ENCODE measurements around the gene FOXP2.
"Not testable (repeated sequence)": the region's sequence is repeated elsewhere in the genome, so short reads cannot be mapped to it uniquely, and the experiment has no call there.

The FOXP2 gene

DNA sequence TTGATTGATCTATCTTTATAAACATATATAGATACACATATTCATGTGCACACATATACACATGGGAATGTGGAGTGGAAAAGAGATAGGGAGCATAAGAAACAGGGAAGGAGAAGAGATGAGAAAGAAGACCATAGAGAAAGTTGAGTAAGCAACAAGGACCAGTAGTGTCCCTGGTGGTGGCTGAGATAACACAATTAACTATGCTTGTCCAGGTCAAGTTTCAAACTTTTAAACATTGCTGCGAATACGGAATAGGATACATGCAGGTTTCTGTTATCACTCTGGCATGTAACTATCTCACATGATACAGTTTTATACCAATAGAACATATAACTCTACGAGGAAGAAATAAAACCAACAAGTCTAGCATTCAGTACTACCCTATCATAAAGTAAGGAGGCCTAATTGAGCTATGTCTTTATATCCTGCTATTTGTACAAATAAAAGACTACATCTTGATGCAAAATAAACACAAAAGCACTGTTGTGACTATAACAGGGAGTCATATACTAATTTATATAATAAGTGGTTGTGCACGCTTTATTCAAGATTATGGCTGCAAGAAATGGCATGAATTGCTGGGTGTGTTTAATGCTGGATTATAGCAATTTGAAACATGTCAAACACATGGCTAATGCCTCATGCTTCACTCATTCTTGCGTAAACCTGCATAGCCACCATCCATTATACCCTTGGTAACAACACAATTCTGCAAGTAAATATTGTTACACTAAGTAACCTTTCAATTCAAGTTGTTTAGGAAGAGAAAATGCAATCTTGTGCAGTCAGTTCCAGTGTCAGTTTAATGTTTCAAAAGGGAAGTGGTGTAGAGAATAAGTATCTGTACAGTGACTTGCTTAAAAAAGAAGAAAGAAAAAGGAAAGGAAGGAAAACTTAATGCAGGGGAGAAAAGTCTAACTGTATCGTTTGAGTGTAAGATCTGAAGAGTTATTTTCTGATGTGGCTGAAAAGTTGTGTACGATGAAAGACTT is 8.2 kb downstream of the FOXP2 start:
- peak; percentile 36 for DNase-seq (ENCODE audit: low spot score)

DNA sequence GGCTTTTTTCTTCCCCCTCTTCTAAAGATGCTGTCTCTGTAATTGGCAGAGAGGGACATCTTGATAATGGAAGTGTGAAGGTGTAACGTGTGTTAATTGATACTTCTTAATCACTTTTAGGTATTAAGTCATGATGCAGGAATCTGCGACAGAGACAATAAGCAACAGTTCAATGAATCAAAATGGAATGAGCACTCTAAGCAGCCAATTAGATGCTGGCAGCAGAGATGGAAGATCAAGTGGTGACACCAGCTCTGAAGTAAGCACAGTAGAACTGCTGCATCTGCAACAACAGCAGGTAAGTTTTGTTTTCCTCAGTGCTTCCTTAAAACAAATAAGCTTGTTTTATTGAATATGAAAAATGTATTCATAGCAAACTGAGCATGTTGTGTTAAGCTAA is 11.8 kb downstream of the FOXP2 start:
- DNase-seq (ENCODE audit: low spot score) = no peak

DNA sequence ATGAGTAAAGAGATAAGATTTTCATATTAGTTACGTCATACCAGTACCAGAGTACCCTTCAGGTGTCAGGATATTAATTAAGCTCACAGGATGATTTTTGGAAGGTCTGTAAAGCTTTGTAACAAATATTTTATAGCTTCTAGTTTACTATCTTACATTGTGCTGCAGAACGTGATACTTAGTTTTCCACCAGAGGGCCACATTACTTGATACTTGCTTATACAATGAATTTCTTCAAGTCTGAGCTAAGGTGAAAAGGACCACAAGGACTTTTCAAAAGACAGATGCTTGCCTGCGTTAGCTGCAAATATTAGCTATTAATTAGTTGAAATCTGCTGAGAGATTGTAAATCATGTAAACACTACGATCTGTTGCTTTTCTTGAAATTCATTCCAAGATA is 12.2 kb downstream of the FOXP2 start:
- peak; percentile 27 for DNase-seq (ENCODE audit: low spot score)

DNA sequence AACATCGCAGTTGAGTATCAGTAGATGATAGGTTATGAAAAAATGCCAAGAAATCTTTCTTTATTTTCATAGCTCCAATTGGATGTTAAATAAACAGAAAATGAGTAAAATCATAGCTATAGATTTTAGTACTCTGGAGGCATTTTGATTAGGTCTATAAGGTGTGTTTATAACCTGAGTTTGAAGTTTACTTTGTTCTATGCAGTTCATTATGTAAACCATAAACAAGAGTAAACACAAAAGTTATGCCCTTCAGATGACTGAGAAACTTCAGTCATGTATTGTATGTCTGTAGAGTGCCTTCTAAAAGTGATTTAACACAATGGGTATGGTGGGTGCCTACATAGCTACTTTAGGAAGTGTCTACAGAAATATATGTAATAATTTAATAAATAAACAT is 13.6 kb downstream of the FOXP2 start:
- no peak for DNase-seq (ENCODE audit: low spot score)

DNA sequence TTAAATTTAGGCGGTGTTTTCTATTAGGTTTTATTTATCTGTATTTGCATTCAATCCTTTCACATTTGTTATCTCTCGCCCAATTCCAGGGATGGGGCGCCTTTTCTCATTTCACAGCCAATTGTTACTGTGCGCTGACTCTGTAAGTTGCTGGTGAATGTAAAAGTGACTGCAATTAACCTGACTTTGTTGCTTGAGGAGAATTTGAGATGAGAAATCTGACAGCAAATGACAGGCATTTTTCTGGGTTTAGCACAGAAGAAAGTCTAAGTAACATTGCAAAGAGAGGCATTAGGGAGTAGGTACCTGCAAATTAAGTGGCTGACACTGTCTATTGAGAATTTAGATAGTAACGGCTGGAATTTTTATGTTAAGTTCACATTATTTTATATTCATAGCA is 16.6 kb downstream of the FOXP2 start:
- DNase-seq (ENCODE audit: low spot score) = no peak

DNA sequence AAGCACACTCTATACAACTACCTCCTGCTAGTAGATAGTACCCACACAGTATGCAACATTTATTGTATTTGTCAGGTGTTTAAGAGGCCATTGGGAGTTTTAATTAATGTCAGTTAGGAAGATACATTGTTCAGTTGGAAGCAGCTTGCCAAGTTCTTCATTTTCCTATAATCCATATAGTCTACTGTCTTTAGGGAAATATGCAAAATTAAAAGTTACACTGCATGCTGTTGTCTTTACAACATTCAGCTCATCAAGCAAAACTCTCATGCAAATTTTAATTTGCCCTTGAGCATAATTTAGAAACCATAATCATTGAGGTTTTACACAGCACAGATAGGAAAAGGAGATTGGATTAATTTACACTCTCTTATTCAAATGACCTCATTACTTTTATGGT is 17.4 kb downstream of the FOXP2 start:
- no peak for DNase-seq (ENCODE audit: low spot score)

DNA sequence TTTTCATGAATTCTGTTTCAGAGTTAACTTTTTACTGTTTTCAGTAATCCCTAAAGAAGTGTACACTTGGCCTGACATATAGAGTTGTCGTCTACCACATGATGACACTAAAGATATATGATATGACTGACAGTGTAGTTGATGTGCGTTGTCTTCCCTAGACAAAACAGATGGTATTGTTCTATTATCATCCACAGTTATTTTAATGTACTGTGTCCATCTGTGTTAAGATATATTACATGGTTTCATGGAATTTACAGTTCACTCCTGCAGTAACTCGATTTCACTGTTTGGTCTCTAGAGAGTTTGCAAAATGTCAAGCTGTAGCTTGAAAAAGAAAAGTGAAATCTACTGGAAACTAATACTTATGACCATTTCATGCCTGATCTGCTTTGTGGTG is 18.1 kb downstream of the FOXP2 start:
- no peak for DNase-seq (ENCODE audit: low spot score)

DNA sequence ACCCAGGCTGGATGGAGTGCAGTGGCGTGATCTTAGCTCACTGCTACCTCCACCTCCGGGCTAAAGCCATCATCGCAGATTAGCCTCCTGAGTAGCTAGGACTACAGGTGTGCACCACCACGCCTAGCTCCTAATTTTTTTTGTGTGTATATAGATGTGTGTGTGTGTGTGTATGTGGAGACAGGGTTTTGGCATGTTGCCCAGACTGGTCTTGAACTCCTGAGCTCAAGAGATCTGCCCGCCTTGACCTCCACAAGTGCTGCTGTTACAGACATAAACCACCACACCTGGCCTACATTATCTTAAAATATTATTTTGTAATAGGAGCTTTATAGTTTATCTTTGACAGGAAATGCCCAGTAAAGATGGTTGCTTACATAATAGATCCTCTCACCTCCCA is 25.0 kb downstream of the FOXP2 start:
- DNase-seq (ENCODE audit: low spot score) = no peak

DNA sequence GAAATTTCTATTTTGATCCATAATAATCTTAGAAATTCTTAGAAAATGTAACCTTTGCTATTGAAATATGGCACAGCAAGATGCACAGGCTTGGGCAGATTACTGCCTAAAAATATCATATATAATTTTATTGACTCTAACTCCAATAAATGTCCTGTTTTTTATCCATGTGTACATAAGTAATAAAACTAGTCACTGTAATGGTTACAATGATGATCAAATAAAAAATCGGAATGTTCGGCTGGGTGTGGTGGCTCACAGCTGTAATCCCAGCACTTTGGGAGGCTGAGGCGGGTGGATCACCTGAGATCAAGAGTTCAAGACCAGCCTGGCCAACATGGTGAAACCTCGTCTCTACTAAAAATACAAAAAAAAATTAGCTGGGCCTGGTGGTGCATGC is 26.3 kb downstream of the FOXP2 start:
- DNase-seq (ENCODE audit: low spot score) = not testable (repeated sequence)

DNA sequence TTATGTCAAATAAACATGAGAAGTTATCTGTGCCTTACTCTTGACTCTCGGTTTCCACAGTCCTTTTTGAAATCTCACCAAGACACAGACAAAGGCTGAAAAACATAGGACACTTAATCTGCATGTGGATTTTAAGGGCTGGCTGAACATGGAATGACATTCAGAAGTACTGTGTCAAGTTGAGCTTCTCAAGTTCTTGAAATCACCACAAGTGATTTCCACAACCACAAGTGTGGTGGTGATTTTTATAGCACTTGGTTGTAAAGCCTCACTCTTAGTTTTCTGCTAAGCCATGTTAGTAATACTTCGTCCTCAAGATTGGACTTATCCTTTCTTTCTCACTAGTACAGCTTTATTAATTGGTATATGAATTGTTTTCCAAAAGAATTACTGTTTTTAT is 29.6 kb downstream of the FOXP2 start:
- DNase-seq (ENCODE audit: low spot score) = no peak

DNA sequence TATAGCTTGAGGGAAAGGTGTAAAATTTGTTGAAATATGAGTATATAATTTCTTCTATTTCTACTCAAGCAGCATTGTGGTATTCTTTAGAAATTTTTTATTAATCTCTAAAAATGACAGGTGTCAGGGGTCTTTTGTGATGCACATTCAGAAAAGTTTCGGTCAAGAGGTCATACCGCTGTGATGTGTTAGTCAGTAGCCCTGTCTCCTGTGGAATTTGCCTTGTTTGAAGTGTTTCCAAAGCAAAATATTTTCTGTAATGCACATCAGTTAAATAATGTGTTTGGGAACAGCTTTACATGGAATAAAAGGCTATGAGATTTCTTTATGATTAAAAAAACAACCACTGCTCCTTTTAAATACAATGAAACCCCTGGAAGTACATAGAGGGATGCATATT is 35.8 kb downstream of the FOXP2 start:
- no peak for DNase-seq (ENCODE audit: low spot score)

DNA sequence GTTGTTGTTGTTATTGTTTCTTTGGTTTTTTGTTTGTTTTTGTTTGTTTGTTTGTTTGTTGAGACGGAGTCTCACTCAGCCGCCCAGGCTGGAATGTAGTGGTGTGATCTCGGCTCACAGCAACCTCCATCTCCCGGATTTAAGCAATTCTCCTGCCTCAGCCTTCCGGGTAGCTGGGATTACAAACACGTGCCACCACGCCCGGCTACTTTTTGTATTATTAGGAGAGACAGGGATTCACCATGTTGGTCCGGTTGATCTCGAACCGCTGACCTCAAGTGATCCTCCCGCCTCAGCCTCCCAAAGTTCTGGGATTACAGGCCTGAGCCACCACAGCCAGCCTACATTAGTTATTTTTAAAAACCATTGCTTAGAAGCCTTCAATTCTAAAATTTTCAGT is 45.0 kb downstream of the FOXP2 start:
- no peak for DNase-seq (ENCODE audit: low spot score)

DNA sequence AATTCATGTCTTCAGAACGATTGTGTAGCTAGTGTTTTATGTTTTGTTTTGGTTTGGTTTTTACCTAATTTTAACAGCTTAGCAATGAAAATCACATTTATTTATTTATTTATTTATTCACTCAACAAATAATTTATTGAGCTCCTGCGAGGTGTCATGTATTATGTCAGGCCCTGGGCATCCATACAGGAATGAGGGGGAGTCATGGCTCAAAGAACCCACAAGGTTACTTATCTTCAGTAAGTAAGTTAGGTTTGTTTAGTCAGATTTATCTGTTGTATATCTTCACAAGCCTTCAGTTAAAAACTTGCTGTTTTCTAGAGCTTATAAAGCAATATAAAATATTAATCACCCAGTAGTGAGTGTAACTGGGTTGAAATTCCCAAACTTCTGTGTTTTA is 45.4 kb downstream of the FOXP2 start:
- no peak for DNase-seq (ENCODE audit: low spot score)

DNA sequence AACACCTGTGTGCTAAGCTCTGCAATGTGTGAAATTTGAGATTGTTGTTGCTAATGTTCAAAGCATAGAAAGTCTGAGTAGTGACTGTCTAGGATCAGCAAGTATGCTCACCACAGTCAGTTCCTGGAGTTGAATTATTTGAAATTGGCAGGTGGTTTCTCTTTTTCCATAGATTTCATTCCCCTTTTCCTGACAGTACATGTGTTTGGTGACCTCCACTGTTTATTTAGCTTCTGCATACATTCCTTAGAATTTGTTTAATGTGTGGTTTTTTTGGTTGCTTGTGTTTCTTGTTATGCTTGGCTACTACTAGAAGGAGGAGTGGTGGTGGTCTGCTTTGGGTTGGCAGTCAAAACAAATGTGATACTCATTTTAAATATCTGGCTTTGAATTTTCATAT is 52.3 kb downstream of the FOXP2 start:
- DNase-seq (ENCODE audit: low spot score) = no peak

DNA sequence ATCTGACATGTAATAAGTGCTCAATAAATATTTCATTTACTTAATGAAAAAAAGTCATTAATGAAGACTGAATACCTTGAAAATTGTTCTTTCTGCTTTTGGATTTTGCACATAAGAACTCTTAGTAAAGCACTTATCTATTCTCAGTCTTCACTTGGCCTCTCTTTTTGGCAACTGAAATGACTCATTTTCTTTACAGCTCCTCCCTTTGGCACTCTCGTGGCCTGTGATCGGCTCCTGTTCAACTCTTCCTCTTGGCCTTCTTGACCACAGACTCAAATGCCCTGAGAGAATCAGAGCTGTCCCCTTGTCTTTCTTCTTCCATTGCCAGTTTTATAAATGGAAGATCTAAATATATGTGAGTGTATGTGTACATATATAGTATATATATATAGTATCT is 54.2 kb downstream of the FOXP2 start:
- DNase-seq (ENCODE audit: low spot score) = no peak

DNA sequence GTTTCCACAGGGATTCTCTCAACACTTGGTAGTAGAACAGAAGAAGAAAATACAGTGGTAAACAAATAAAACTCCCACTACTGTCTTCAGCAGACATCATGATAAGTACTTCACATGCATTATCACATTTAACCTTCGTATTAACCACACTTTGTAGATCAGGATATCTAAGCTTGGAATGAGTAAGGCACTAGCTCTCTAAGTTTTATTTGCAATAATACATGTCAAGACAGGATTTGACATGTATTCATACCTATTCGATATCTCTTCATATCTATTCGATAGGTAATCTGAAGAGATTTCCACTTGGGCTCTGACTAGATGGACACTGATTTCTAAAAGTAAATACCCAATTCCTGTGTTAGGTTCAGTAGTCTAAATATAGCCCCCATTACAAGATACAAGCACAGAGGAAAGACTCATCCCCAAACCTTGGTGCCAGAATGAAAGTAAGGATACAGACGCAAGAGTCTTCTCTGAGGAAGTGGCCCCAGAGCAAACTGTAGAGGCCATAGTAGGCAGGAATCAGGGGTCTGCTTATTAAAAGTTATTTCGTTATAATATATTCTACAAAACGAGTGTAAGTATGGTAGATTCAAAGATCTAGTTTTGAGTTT is 58.4 kb downstream of the FOXP2 start:
- DNase-seq (ENCODE audit: low spot score) = no peak

DNA sequence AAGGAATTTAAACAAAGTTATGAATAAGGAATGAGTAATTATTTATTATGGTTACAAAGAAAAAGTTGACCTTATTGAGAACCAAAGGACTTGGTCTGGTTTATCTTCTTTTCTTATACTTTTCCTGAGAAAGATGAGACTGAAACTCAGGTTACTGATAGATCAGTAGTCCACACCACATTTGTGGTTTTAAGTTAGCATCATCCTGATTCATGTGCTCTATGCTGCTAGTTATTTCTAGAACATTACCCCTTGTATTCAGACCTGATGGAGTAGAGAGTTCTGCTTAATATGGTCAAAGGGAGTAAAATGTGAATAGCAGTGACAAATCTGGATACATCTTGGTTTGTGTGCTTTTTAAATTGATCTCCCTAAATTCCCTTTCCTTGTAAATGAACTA is 63.8 kb downstream of the FOXP2 start:
- no peak for DNase-seq (ENCODE audit: low spot score)

DNA sequence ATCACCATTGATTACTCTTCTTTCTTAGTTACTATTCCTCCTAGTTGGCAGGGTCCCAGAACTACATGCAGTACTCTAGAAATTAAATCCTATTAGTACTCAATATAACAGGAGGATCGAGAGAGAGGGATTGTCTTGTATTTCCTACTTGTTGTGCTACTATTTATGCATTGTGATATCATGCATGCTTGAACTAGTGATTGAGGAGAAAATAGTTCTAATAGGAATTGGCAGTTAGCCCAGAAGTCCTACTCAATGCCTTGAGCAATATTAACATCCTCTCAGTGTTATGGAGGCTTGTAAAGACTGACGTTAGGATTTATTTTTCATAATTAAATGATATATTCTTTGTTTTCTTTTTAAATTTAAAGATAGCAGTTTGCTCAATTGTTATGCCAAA is 67.4 kb downstream of the FOXP2 start:
- DNase-seq (ENCODE audit: low spot score) = no peak

DNA sequence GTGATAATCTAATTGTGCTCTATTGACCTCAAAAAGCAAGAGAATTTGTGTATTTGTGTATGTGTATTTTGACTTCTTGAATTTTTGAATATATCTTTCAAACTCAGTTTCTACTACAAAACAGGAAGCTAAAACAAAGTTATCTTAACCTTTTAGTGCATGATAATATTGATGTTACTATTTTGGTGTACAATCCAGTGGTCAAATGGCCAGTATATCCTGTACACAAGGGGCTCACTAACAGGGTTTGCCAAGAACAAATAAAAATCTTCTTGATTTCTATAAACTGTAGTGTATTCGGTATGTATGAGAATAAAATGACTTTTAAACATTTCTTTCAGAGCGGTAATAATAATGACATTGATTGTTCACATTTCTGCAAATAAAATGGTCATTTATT is 69.6 kb downstream of the FOXP2 start:
- no peak for DNase-seq (ENCODE audit: low spot score)

DNA sequence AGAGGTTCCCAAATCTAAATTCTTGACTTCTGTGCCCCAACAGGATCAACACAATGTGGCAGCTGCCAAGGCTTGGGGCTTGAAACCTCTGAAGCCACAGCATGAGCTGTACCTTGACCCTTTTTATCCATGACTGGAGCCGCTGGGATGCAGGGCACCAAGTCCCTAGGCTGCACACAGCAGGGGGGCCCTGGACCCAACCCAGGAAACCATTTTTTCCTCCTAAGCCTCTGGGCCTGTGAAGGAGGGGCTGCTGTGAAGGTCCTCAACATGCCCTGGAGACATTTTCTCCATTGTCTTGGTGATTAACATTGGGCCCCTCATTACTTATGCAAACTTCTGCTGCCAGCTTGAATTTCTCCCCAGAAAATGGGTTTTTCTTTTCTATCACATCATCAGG is 72.6 kb downstream of the FOXP2 start:
- no peak for DNase-seq (ENCODE audit: low spot score)

DNA sequence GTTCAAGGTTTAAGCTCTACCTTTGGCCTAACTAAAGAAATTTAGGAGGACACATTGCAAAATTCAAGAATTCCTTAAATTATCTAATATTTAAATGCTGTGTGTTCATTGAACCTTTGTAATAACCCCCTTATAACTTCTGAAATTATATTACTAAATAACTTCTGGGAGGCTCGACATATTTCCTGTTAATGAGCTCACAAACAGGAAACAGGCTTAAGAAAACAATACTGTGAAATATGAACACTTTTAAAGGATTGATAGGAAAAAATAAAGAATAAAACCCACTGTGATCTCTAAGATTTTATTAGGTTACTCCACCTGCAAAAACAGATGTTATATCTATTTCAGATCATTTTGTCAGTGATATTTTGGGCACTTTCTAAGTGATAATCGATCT is 74.1 kb downstream of the FOXP2 start:
- no peak for DNase-seq (ENCODE audit: low spot score)

DNA sequence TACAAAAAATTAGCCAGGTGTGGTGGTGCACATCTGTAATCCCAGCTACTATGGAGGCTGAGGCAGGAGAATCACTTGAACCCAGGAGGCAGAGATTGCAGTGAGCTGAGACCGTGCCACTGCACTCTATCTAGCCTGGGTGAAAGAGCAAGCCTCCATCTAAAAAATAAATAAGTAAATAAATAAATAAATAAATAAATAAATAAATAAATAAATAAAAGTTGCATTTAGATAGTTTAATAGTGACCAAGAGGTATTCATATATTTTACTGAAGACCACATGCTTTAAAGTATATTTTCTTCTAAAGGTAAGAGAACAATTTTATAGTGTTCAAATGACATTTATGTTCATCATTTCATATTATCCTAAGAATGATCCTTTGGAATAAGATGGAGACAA is 82.9 kb downstream of the FOXP2 start:
- DNase-seq (ENCODE audit: low spot score) = not testable (repeated sequence)

DNA sequence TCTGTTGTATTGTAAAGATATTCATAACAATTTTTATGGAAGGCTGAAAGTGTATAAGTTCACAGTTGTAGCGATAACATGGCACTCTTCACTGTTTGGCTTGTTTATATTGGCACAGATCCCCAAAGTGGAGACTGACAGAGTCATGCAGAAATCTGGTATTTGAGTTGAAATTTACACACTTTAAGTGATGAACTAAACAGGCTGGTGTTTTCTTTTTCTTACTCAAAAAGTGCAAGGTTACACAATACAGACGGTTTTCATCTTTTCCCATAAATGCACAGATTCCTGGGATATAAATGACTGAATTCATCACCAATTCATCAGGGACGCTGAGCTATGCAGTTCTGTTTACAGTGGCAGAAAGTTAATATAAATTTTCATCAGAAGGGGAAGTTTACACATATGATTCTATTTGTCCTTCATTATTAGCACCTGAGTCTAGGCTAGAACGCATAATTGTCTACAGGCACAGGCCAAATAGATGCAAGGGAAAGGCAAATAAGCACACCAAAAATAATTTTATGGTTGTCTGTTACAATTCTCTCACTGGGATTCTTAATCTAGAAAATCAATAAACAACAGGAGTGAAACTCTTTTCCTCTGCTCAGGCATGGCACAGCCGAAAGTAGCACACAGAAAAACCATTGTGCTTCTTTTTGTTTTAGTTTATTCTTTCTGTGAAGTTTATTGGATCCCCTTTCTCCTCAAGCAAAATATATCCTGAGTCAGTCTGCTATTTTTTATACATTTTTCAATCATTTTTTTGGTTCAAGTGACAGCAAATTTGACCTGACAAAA is 88.0 kb downstream of the FOXP2 start:
- DNase-seq (ENCODE audit: low spot score) = no peak
